ENCODE measurements around the gene HYAL3.
"Not testable (repeated sequence)": the region's sequence is repeated elsewhere in the genome, so short reads cannot be mapped to it uniquely, and the experiment has no call there.

Gene HYAL3

GRCh38 chr3:50255251-50255615, 44.0 kb downstream of the HYAL3 start:
- no peak for DNase-seq (ENCODE audit: low read depth)

GRCh38 chr3:50254577-50255250, 44.5 kb downstream of the HYAL3 start:
- no peak for DNase-seq (ENCODE audit: low read depth)

GRCh38 chr3:50251220-50251619, 48.0 kb downstream of the HYAL3 start:
- no peak for DNase-seq (ENCODE audit: low read depth)

- DNase-seq (ENCODE audit: low read depth): no peak
Observed at GRCh38 chr3:50250514-50250913, 48.7 kb downstream of the HYAL3 start.

GRCh38 chr3:50249457-50249856, 49.7 kb downstream of the HYAL3 start:
- no peak for DNase-seq (ENCODE audit: low read depth)

- DNase-seq (ENCODE audit: low read depth): no peak
Observed at GRCh38 chr3:50248387-50248786, 50.8 kb downstream of the HYAL3 start.

GRCh38 chr3:50246517-50246954, 52.7 kb downstream of the HYAL3 start:
- DNase-seq (ENCODE audit: low read depth): peak; percentile 76

GRCh38 chr3:50245831-50246516, 53.2 kb downstream of the HYAL3 start:
- DNase-seq (ENCODE audit: low read depth): peak; percentile 87

- no peak for DNase-seq (ENCODE audit: low read depth)
Observed at GRCh38 chr3:50245251-50245745, 53.9 kb downstream of the HYAL3 start.

- not testable (repeated sequence) for DNase-seq (ENCODE audit: low read depth)
Observed at GRCh38 chr3:50244813-50245212, 54.4 kb downstream of the HYAL3 start.

GRCh38 chr3:50243543-50243895, 55.7 kb downstream of the HYAL3 start:
- DNase-seq (ENCODE audit: low read depth): no peak

- DNase-seq (ENCODE audit: low read depth): peak; percentile 43
Observed at GRCh38 chr3:50242851-50243542, 56.2 kb downstream of the HYAL3 start.
